ENCODE data around the gene FNDC4. TPM values are rescaled to one million over a fixed set of nuclear protein-coding genes. Genes with fewer than 3 reads are reported as not detected.
"Not testable (repeated sequence)": the region's sequence is repeated elsewhere in the genome, so short reads cannot be mapped to it uniquely, and the experiment has no call there.

Gene FNDC4, protein sequence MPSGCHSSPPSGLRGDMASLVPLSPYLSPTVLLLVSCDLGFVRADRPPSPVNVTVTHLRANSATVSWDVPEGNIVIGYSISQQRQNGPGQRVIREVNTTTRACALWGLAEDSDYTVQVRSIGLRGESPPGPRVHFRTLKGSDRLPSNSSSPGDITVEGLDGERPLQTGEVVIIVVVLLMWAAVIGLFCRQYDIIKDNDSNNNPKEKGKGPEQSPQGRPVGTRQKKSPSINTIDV
- total RNA-seq = 6.3 TPM

DNA sequence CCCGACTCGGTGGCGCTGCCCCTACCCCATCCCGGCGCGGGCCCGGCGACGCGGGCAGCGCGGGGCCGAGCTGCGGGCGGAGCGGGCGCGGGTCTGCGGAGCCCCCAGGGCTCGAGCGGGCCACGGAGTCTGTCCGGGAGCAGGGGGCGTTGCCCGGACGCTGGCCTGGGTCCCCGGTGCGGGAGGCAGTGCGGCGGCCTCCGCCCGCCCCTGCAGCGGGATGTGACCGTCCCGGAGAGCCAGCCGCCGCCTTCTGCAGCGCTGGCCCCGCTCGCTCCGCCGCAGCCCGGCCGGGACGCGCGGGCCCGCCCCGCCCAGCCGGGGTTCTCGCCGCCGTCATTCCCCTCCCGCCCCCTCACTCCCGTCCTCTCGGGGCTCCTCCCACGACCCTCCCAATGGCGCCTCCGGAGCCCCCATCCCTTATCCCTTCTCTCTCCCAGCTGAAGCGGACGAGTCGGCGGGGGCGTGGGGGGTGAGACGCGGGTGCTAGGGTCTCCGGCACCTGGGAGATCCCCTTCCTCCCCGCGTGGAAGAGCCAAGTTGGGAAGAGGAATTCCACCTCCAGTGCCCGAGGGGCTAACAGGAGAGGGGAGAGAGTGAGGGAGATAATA lies at the start of gene FNDC4:
TSS of gene FNDC4 (minus strand) at position 257 of the 611 bp plus-strand sequence. CDS start 521 bp downstream, outside the sequence.
- DNase-seq (ENCODE audit: low spot score) (peak; percentile 63), ATAC-seq (peak; percentile 45)
- intact Hi-C loops (cut with DNase I) = no loop called here

DNA sequence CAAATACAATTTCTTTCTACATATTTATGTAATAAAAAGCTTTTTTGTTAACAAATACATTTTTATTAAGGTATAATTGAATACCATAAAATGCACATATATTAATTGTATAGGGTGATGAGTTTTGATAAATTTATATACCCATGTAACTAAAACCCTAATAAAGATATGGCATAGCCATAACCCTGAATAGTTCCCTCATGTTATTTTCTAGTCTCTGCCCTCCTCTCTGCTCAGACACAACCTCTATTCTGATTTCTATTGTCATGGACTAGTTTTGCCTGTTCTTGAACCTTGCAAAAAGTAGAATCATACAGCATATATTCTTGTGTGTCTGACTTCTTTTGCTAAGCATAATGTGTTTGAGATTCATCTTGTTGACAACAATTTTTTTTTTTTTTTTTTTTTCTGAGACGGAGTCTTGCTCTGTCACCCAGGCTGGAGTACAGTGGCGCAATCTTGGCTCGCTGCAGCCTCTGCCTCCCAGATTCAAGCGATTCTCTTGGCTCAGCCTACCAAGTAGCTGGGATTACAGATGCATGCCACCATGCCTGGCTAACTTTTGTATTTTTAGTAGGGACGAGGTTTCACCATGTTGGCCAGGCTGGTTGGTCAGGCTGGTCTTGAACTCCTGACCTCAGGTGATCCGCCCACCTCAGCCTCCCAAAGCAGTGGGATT lies 49.3 kb upstream of the FNDC4 start:
- intact Hi-C loops (cut with DNase I) = no loop called here
- DNase-seq (ENCODE audit: low spot score) = no peak
- no peak for ATAC-seq

DNA sequence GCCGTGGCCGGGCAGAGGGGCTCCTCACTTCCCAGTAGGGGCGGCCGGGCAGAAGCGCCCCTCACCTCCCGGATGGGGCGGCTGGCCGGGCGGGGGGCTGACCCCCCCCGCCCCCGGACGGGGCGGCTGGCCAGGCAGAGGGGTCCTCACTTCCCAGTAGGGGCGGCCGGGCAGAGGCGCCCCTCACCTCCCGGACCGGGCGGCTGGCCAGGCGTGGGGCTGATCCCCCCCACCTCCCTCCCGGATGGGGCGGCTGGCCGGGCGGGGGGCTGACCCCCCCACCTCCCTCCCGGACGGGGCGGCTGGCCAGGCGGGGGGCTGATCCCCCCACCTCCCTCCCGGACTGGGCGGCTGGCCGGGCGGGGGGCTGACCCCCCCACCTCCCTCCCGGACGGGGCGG lies 44.6 kb upstream of the FNDC4 start:
- intact Hi-C loops (cut with DNase I); ATAC-seq; DNase-seq (ENCODE audit: low spot score): not testable (repeated sequence)

DNA sequence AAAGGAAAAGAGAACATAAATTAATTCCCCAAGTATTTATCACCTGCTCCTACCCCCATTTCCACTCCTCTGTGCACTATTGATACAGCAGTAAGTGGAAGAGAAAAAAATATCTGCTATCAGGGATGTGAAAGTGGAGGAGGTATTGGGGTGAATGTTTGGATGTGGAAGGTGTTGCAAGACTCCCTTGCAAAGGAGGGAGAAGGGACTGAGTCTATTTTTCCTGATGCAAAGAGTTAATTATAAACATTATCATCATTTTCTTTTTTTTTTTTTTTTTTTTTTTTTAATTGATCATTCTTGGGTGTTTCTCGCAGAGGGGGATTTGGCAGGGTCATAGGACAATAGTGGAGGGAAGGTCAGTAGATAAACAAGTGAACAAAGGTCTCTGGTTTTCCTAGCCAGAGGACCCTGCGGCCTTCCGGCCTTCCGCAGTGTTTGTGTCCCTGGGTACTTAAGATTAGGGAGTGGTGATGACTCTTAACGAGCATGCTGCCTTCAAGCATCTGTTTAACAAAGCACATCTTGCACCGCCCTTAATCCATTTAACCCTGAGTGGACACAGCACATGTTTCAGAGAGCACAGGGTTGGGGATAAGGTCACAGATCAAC lies 43.9 kb upstream of the FNDC4 start:
- ATAC-seq; DNase-seq (ENCODE audit: low spot score); intact Hi-C loops (cut with DNase I): not testable (repeated sequence)

DNA sequence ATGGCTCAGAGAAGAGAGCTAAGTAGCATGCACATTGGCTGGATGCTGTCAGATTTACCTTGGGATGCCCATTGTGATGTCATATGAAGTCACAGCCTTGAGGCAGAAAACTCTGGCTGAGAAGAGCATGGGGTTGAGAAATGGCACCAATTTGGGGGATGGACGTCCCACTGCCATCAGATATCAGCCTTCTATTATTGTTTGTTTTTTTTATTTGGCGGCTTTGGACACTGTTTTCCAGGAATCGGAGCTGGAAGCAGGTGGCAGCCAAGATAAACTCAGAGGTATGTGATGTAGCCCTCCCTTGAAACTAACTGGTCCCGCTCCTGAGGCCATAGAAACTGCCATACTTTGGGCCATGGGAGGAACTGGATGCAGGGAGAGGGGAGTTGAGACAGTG lies 42.3 kb upstream of the FNDC4 start:
- DNase-seq (ENCODE audit: low spot score) (no peak), ATAC-seq (no peak)
- intact Hi-C loops (cut with DNase I) = no loop called here

DNA sequence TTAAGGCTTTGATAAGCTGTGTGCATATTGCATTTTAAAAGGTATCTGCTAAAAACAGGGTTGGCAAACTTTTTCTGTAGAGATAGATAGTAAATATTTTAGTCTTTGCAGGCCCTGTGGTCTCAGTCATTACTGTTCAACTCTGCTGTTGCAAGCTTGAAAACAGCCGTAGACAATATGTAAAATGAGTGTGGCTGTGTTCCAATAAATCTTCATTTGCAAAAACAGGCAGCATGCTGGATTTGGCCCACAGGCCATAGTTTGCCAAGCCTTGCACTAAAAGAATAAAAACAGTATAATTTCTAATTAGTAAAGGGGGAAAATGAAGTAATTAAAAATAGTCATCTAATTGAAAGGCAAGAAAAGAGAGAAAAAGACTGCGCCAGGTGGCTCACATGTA lies 37.0 kb upstream of the FNDC4 start:
- intact Hi-C loops (cut with DNase I) = no loop called here
- DNase-seq (ENCODE audit: low spot score) = no peak
- no peak for ATAC-seq

DNA sequence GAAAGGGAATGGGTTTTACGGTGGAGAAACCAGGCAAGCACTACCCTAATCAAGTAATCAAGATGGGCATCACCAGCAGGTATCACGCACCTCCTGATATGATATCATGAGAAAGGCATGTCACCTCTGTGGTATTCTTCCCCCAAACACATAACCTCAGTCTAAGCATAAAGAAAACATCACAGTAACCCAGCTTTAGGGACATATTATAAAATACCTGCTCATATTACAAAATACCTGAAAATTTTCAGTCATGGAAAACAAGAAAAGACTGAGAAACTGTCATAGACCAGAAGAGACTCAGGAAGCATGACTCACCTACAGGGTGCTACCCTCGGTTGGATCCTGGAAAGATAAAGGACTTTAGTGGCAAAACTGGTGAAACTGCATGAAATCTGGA lies 32.2 kb upstream of the FNDC4 start:
- intact Hi-C loops (cut with DNase I) = no loop called here
- no peak for DNase-seq (ENCODE audit: low spot score)
- ATAC-seq = no peak

DNA sequence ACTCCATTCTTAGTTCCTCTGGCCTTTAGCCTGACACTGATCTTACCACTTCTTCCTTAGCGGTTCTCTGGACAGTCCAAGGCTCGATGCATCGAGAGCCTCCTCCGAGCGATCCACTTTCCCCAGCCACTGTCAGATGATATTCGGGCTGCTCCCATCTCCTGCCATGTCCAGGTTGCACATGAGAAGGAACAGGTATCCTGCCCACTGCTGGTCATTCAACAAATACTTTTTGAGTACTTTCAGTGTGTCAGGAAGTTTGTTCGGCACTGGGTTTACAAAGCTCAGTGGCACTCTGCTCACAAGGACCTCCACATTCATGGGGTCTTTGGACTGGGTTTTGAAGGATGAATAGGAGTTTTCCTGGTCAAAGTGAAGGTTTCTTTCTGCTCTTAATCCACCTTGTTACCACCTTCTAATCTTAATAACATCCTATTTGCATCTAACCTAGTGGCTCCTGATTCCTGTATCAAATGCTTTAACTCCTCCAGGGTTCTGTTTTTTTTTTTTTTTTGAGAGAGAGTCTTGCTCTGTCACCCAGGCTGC lies 27.5 kb upstream of the FNDC4 start:
- DNase-seq (ENCODE audit: low spot score) = no peak
- ATAC-seq = no peak
- intact Hi-C loops (cut with DNase I) = no loop called here

DNA sequence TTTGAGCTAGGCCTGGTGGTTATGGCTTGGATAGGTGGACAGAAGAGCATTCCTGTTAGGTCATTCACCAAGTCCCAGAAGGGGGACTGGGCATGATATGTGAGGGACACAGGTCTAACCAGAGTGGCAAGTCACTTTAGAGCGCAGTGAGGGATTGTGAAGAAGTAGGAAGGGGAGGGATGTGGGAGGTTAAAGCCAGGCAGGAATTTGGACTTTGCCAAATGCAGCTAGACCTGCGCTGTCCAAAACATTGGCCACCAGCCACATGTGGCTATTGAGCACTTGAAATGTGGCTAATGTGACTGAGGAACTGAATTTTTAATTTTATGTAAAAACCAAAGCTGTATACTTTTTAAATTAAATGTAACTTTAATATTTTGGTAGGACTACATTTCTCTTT lies 25.3 kb upstream of the FNDC4 start:
- intact Hi-C loops (cut with DNase I) = no loop called here
- DNase-seq (ENCODE audit: low spot score) (no peak), ATAC-seq (no peak)

DNA sequence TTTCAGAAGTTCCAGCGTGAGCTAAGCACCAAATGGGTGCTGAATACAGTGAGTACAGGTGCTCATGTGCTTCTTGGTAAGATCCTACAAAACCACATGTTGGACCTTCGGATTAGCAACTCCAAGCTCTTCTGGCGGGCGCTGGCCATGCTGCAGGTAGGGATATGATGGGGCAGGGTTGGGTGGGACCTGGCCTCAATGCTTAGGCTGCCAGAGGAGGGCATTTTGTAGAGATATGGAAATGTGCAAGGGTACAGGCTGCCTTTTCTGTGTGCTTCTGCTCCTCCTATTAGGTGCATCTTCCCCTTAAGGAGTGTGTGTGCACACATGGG lies 23.7 kb upstream of the FNDC4 start:
- no peak for ATAC-seq
- intact Hi-C loops (cut with DNase I) = no loop called here
- no peak for DNase-seq (ENCODE audit: low spot score)

DNA sequence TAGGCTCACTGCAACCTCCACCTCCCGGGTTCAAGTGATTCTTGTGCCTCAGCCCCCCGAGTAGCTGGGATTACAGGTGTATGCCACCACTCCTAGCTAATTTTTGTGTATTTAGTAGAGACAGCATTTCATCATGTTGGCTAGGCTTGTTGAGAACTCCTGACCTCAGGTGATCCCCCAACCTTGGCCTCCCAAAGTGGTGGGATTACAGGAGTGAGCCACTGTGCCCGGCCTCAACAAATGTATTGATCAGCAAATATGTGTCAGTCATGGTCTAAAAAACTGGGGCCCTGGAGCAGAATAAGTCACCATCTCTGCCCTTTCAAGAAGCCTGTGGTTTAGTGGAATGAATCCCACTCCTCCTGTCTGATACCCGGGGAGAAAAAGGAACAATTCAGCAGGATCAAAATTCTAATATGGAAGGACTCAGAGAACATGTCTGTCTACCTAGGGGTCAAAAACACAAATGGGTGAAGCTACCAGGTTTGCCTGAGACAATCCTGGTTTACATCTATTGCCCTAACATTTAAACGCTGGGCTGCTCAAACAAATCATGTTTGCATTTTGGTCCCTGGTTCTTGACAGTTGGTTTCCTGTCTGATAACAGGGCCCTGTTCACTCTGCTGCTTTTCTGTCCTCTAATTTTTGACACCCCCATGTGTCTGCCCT lies 23.2 kb upstream of the FNDC4 start:
- ATAC-seq (no peak), DNase-seq (ENCODE audit: low spot score) (no peak)
- intact Hi-C loops (cut with DNase I) = no loop called here

DNA sequence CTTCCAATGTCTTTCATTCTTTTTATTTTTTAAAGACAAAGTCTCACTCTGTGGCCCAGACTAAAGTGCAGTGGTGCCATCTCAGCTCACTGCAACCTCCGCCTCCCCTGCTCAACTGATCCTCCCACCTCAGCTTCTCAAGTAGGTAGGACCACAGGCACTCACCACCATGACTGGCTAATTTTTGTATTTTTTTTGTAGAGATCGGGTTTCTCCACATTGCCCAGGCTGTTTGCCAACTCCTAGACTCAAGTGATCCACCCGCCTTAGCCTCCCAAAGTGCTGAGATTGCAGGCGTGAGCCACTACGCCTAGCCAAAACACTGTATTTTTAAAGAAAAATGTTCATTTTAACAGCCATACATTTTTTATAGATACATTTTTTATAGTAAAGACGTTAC lies 14.3 kb upstream of the FNDC4 start:
- DNase-seq (ENCODE audit: low spot score) (no peak), ATAC-seq (no peak)
- intact Hi-C loops (cut with DNase I) = no loop called here

DNA sequence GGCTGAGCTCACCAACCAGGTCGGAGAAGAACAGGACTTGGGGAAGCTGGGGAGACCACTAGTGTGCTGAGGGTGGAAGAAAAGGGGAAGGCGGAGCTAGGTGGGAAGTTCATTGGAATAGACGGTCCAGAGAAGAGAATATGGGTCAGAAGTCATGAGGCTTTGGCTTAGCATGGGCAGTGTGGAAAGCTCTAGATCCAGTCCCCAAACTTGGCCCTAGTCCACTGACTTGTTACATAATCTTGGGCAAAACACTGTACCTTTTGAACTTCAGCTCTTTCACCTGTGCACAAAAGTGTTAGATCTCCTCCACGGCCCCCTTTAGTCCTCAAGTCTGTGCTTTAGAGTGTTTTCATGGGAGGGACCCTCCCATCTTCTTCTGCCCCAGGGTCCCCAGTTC lies 12.3 kb upstream of the FNDC4 start:
- DNase-seq (ENCODE audit: low spot score) (no peak), ATAC-seq (no peak)

DNA sequence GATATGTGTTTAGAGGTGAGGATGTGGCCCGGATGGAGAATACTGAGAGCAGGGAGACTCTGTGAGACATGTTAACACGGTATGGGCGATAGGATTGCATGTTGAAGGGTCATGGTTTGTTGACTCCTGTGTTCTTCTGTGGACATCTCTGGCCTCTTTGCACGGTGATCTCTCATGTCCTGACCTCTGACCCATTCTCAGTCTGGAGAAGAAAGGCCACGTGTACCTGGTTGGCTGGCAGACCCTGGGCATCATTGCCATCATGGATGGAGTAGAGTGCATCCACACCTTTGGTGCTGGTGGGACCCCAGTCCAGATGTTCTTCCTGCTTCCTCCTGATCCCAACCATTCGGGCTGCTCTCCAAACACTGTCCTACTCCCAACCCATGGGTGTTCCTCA lies 11.6 kb upstream of the FNDC4 start:
- no peak for ATAC-seq
- no peak for DNase-seq (ENCODE audit: low spot score)
- intact Hi-C loops (cut with DNase I) = no loop called here

More for the DNA sequence above, 12.3 kb upstream of the FNDC4 start:
- intact Hi-C loops (cut with DNase I) = no loop called here

DNA sequence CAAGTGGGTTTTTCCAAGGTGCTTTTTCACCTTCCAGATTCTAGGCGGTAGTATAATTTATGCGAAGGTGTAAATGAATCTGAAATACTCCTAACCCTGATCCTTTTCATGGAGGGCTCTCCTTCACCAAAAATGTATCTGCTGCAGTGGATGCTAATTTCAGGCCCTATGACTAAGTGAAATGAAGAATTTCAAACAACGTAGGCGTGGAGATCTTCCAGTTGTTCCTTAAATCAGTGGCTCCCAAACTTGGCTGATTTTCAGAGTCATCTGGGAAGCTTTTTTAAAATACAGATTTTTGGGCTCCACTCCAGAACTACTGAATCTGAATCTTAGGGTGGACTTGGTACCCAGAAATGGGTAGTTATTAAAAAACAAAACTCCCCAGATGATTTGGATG lies 7.1 kb upstream of the FNDC4 start:
- intact Hi-C loops (cut with DNase I) = no loop called here
- DNase-seq (ENCODE audit: low spot score) (no peak), ATAC-seq (no peak)

DNA sequence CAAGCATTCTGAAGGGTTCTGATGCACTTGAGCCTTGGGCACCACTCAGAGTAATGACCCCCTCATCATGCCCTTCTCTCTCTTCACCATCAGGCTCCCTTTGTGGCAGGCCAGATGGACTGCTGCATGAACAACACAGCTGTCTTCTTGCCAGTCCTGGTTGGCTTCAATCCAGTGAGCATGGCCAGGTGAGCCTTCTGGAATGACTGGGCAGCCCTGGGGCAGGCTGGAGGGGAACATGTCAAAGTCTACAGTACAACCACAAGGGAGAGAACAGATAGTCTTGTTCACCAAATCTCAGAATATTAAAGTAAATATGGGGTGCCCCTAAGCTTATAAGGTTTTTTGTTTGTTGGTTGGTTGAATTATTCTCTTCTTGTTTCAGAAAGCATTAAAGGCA lies 6.0 kb upstream of the FNDC4 start:
- ATAC-seq = no peak
- DNase-seq (ENCODE audit: low spot score) = no peak
- intact Hi-C loops (cut with DNase I) = no loop called here

DNA sequence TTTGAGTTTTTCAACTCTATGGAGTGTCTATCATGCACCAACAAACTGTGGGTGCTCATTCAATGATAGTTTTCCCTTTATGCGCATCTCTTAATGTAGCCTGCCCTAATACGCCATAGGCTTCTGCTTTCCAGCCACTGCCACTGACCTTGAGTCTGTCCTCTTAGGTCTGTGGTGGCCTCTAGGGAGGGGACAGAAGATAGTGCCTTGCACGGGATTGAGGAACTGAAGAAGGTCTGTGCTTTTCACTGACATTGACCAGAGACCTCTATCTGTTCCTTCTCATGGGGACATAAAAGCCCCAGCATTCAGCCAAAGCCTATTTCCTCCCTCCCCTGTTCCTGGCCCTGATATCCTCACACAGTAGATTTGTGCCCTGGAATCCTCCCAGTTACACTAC lies 4.0 kb upstream of the FNDC4 start:
- no peak for DNase-seq (ENCODE audit: low spot score)
- ATAC-seq = no peak
- intact Hi-C loops (cut with DNase I) = no loop called here

DNA sequence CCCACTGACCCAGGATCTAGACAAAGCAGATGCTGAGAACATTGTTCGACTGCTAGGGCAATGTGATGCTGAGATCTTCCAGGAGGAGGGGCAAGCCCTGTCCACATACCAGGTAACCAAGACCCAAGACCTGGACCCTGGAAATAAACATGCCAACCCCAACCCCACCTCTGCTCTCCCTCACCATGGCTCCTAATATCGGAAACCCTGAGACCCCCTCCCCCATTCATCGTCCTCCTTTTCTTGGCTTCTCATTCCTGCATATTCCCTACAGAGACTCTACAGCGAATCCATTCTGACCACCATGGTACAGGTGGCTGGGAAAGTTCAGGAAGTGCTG lies 2.3 kb upstream of the FNDC4 start:
- intact Hi-C loops (cut with DNase I) = no loop called here
- ATAC-seq = no peak

DNA sequence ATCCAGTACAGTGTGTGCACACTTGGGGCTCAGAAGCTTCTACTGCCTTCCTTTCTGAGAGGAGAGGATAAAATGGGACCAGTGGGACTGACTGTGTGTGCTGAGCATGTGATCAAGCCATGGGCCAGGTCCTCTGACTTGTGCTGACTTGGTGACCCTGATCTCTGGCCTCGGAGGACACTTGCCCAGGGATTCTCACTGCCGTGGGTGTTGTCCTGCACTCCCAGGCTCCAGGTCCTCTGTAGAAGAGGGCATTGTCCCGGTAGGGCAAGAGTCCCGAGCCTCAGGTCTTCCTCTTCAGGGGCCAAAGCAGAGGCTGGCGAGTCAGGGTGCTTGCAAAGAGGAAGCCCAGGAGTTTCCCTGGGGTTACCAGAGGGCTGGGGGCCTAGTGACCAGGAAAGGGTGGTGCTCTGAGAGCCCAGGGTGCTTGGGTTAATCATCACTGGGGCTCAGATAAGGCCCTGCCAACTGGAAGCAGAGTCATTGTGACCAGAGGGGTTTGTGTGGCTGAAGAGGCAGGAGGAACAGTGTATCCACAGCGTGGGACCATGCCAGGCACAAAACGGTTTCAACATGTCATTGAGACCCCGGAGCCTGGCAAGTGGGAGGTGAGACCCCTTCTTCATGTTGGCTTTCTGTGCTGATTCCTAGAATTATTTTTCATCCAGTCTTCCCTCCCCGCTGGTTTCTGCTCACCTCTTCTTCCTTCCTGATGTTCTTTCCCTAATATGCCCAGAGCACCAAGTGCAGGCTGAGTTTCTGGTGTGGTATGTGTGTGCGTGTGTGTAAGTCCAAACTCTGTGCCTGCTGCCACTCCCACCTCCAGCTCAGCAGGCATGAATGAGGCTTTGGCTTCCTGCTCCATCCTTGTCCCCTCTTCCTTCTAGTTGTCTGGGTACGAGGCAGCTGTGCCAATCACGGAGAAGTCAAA lies 1.6 kb upstream of the FNDC4 start, which contains the start of gene GCKR:
TSS of gene GCKR (plus strand) at position 483 of the 931 bp plus-strand sequence. CDS start at position 549, 66 bp downstream.
- DNase-seq (ENCODE audit: low spot score) (no peak), ATAC-seq (no peak)
- intact Hi-C loops (cut with DNase I) = no loop called here

More for the DNA sequence above, 2.3 kb upstream of the FNDC4 start:
- no peak for DNase-seq (ENCODE audit: low spot score)

Data from sciatic nerve (tissue), 2 donors.